Adrenal gland (tissue), 5 donors: Measurements from ENCODE around the gene LBX2.

Experiments used
- POLR2A ChIP-seq, 2 donors: fragments of 450-650 bp; IDR thresholded peaks; one replicate each; pipeline ENCODE4 v1.6.1; 2017; ENCODE audit warnings: antibody characterized with exemption in 2 of 2, mild to moderate bottlenecking in 2 of 2, moderate library complexity in 1 of 2
- TF ChIP-seq, protein P1 (sequence below), 6 experiments: fragments of 450-650 bp in 4 of 6; fragments of 200-600 bp in 2 of 6; sonication (generic) in 1 of 6; IDR thresholded peaks; 1 replicate in 5 of 6; 2 replicates in 1 of 6; pipeline versions ENCODE4 v1.5.1 to v1.8.0; 2016 to 2021; ENCODE audit warnings: antibody characterized with exemption in 6 of 6, mild to moderate bottlenecking in 2 of 6, moderate library complexity in 1 of 6
- donor health status: DM: no; HTN: no; CAD: no.

DNA sequence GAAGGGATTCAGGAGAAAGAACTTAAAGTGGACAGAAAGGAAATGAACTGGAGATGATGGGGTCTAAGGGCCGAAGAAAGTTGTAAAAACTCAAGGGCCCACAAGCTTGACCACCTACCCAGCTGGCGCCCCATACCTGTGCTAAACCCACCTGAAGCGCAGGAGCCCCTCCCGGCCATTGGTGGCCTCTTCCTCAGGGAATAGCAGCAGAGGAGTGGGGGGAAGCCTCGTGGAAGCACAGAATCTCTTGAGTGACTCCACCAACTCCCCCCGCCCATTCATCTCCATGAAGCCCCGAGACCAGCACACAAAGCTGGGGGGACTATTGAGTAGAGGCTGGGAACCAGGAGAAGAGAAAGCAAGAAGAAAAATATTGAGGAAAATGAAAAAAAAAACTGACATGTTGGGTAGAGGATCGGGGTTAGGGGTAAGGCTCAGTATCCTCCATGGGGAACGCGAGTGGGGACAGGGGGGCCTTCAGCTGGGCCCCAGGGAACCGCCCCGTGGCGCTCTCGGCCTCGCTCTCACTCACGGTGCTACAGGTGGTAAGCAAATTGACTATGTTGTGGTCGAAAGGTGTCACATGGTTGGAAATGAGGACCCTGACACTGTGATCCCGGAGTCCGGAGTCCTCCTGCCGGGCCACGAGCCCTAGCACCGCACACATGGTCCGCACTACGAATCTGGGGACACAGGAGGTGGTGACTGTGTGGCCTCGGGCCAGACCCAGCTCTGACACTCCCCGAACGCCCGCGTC is 29.4 kb upstream of the LBX2 start:
- TF ChIP-seq, protein P1, sequence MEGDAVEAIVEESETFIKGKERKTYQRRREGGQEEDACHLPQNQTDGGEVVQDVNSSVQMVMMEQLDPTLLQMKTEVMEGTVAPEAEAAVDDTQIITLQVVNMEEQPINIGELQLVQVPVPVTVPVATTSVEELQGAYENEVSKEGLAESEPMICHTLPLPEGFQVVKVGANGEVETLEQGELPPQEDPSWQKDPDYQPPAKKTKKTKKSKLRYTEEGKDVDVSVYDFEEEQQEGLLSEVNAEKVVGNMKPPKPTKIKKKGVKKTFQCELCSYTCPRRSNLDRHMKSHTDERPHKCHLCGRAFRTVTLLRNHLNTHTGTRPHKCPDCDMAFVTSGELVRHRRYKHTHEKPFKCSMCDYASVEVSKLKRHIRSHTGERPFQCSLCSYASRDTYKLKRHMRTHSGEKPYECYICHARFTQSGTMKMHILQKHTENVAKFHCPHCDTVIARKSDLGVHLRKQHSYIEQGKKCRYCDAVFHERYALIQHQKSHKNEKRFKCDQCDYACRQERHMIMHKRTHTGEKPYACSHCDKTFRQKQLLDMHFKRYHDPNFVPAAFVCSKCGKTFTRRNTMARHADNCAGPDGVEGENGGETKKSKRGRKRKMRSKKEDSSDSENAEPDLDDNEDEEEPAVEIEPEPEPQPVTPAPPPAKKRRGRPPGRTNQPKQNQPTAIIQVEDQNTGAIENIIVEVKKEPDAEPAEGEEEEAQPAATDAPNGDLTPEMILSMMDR (IDR thresholded peaks at IDR 0.05) = no peak
- no peak for TF ChIP-seq POLR2A (IDR thresholded peaks at IDR 0.05)
